ENCODE data around the gene FBXL15.
"Not testable (repeated sequence)": the region's sequence is repeated elsewhere in the genome, so short reads cannot be mapped to it uniquely, and the experiment has no call there.

The FBXL15 gene

DNA sequence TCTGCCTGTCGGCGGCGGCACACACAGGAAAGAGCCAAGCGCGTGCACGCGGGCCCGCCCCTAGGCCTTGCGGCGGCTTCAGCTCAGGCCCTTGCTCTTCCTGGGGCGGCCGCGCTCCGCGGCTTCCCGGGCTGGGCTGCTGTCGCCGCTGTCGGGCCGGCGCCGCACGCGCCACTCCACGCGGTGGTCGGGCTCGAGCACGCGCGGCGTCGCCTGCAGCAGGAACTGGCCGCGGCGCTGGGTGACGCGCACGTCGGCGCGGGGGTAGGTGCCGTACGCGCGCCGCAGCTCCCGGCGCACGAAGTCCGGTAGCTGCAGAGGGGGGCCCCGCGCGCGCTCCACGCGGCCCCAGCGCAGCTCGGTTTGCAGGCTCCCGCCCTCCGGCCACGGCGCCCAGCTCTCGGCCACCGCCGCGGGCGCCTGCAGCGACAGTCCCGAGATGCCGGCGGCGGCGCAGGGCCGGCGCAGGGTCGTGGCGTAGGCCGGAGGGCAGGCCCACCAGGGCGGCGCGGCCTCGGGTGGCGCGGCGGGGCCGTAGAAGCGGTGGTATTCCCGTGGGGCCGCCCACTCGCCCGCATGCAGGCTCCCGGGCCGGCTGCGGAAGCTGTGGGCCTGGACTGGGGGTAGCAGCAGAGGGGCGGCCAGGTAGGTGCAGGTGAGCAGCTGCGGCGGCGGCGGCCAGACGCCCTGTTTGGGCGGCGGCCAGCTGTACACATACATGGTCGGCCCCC lies 29.9 kb downstream of the FBXL15 start:
- peak; percentile 97 for DNase-seq (ENCODE audit: low read depth)
- H3K4me3 ChIP-seq (ENCODE audit: low read depth, low read length) = peak overlapping the region; percentile 95
- TF ChIP-seq, protein P1, sequence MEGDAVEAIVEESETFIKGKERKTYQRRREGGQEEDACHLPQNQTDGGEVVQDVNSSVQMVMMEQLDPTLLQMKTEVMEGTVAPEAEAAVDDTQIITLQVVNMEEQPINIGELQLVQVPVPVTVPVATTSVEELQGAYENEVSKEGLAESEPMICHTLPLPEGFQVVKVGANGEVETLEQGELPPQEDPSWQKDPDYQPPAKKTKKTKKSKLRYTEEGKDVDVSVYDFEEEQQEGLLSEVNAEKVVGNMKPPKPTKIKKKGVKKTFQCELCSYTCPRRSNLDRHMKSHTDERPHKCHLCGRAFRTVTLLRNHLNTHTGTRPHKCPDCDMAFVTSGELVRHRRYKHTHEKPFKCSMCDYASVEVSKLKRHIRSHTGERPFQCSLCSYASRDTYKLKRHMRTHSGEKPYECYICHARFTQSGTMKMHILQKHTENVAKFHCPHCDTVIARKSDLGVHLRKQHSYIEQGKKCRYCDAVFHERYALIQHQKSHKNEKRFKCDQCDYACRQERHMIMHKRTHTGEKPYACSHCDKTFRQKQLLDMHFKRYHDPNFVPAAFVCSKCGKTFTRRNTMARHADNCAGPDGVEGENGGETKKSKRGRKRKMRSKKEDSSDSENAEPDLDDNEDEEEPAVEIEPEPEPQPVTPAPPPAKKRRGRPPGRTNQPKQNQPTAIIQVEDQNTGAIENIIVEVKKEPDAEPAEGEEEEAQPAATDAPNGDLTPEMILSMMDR (IDR thresholded peaks at IDR 0.05; ENCODE audit: insufficient read depth, low read depth, low read length, missing control alignments) = no peak

DNA sequence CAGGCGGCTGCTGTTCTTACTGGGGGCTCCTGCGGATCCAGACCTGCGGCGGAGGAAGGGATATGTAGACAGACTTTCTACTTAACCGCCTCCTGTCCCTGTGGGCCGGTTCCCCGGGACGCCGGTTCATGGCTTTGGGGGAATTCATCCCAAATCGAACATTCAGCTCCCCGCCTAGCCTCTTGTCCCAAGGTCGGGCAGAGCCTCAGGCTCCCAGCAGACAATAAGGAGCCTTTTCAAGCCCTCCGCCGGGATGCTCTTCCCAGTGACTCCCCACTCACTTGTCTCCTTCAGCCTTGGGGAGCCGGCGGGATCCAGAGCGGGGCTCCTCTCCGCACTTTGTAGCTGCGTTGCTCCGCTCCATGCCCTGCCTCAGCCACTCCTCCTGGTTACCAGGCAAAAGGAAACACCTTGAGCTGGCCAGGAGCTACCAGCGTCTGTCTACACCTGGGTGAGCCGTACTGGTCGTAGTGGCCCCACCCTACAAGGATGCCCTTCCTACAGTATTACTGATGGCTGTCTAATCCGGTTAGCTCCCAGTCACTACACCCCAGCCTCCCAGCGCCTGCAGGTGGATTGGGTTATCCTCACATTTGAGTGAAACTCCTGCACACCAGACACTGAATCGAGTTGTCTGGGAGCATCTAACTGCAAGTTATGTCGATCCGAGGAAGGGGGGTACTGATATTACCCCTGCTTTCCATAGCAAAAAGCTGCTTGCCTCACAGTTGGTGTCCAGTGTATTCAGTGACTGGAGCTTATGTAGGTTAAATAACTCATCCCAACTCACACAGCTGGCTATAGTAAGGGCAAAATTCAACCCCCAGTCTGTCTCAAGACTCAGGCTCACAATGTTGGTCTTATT lies 30.7 kb downstream of the FBXL15 start, which contains the start of gene C10orf95:
C10orf95 (minus strand) TSS at position 439 of the 865 bp plus-strand sequence. CDS start 450 bp downstream, outside the sequence.
- H3K4me3 ChIP-seq (ENCODE audit: low read depth, low read length) = peak within 1 kb of the TSS; percentile 95
- TF ChIP-seq, protein P1 (IDR thresholded peaks at IDR 0.05; ENCODE audit: insufficient read depth, low read depth, low read length, missing control alignments) = no peak
- peak; percentile 10 for DNase-seq (ENCODE audit: low read depth)

DNA sequence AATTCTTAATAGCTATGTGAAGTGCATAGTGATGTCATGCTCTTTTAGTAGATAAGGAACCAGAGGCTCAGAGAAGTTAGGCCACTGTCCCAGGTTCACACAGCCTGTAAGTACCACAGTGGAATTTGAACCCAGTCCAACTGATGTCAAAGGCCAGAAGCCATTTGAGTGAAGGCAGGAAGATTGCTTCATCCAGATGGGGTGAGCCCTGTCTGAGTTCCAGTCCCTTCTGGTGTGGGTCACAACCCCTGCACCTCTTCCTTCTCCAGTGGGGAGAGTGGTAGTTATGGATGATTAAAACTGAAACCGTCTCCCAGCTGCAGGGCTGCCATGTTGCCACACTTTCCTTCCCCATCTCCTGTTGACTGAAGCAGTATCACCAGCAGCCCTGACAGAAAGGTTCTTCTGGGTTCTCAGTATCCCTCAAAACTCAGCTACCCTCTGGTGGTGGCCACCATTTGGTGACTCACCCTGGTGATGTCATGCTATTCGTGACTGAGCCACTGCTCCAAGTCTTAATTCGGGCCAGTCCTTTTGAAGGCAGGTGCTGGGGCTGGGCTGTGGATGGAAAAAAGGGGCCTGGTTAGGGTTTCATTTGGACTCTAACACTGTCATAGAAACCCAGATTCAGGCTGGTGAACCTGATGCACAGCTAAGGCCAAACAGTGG lies 32.2 kb downstream of the FBXL15 start:
- H3K4me3 ChIP-seq (ENCODE audit: low read depth, low read length) = no peak overlapping the region
- TF ChIP-seq, protein P1 (IDR thresholded peaks at IDR 0.05; ENCODE audit: insufficient read depth, low read depth, low read length, missing control alignments) = no peak
- DNase-seq (ENCODE audit: low read depth) = peak; percentile 38

DNA sequence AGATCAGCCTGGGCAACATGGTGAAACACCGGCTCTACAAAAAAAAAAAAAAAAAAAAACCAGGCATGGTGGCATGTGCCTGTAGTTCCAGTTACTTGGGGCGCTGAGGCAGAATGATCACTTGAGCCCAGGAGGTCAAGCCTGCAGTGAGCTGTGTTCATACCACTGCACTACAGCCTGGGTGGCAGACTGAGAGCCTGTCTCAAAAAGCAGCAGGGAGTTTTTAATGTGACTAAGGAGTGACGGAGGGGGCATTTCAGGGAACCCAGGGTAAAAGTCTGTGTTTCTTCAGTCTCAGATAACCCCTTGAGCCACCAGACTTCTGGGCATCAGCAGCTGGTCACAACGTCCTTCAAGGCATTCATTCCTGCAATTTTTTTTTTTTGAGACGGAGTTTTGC lies 32.9 kb downstream of the FBXL15 start:
- no peak for DNase-seq (ENCODE audit: low read depth)
- H3K4me3 ChIP-seq (ENCODE audit: low read depth, low read length) = no peak overlapping the region
- TF ChIP-seq, protein P1 (IDR thresholded peaks at IDR 0.05; ENCODE audit: insufficient read depth, low read depth, low read length, missing control alignments) = no peak

DNA sequence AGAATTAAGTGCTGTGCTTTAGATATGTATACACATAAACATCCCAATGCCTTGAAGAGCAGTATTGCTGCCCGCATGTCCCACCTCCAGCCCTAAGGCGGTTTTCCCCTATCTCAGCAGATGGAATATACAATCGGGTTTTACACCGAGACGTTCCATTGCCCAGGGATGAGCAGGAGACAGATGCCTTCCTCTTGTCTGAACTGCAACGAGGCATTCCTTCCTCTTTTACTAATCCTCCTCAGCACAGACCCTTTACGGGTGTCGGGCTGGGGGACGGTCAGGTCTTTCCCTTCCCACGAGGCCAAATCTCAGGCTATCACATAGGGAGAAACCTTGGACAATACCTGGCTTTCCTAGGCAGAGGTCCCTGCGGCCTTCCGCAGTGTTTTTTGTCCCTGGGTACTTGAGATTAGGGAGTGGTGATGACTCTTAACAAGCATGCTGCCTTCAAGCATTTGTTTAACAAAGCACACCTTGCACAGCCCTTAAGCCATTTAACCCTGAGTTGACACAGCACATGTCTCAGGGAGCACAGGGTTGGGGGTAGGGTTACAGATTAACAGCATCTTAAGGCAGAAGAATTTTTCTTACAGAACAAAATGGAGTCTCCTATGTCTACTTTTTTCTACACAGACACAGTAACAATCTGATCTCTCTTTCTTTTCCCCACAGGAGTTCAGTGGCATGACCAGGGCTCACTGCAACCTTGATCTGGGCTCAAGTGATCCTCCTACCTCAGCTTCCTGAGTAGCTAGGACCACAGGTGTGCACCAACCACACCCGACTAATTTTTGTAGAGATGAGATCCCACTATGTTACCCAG lies 34.2 kb downstream of the FBXL15 start:
- not testable (repeated sequence) for DNase-seq (ENCODE audit: low read depth); H3K4me3 ChIP-seq (ENCODE audit: low read depth, low read length)

DNA sequence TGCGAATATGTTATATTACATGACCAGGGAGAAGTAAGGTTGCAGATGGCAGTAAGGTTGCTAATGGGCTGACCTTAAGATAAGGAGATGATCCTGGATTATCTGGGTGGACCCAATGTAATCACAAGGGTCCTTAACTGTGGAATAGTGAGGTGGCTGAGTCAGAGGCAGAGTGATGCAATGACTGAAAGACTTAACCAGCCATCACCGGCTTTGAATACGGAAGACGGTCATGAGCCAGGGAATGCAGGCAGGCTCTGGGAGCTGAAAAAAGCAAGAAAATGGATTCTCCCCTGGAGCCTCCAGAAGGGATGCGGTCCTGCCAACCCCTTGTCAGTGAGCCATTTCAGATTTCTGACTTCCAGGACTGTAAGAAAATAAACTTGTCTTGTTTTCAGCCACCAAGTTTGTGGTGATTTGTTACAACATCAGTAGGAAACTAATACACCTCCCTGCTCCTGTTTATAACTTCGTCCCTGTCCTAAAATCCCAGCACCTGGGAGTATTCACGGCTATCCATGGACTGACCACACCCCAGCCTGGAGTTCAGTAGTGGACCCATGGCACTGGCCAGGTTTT lies 35.3 kb downstream of the FBXL15 start:
- DNase-seq (ENCODE audit: low read depth) = no peak
- no peak overlapping the region for H3K4me3 ChIP-seq (ENCODE audit: low read depth, low read length)
- TF ChIP-seq, protein P1 (IDR thresholded peaks at IDR 0.05; ENCODE audit: insufficient read depth, low read depth, low read length, missing control alignments) = no peak
